Activated CD4-positive, alpha-beta T cell treated with anti-CD3 and anti-CD28 coated beads, Interleukin-2, amount 10 ng/mL, durations not matched to agents 24 days and 14 days (primary cell): ENCODE data around the gene KCNB1. TPM values are rescaled to one million over a fixed set of nuclear protein-coding genes. Genes with fewer than 3 reads are reported as not detected.

Source experiments
- DNase-seq: peaks from one replicate; pipeline ENCODE4 v3.0.0; 2022
- H3K27ac Mint-ChIP-seq: one replicate; pipeline ENCODE4 v1.8.0; 2022; ENCODE audit warnings: mild to moderate bottlenecking, mixed read lengths
- H3K27me3 Mint-ChIP-seq: one replicate; pipeline ENCODE4 v1.8.0; 2022; ENCODE audit warnings: mixed read lengths
- H3K36me3 Mint-ChIP-seq: one replicate; pipeline ENCODE4 v1.8.0; 2022; ENCODE audit warnings: low read depth, mild to moderate bottlenecking, mixed read lengths
- H3K4me1 Mint-ChIP-seq: one replicate; pipeline ENCODE4 v1.8.0; 2021; ENCODE audit warnings: mixed read lengths
- H3K4me3 Mint-ChIP-seq: one replicate; pipeline ENCODE4 v1.8.0; 2022; ENCODE audit warnings: mild to moderate bottlenecking, moderate library complexity, mixed read lengths
- H3K9me3 Mint-ChIP-seq: one replicate; pipeline ENCODE4 v1.8.0; 2021; ENCODE audit warnings: mixed read lengths
- intact Hi-C: fragments of 100-400 bp; cut with micrococcal nuclease; formaldehyde crosslinking; loops from one replicate; pipeline ENCODE4 v1.15.1; 2023
- total RNA-seq: library from RNA; stranded (reverse); gene quantifications from 2 replicates; pipeline ENCODE4 v1.2.3, GENCODE V29; 2022

The KCNB1 gene
- total RNA-seq: 0.07 TPM in 2 replicates

DNA sequence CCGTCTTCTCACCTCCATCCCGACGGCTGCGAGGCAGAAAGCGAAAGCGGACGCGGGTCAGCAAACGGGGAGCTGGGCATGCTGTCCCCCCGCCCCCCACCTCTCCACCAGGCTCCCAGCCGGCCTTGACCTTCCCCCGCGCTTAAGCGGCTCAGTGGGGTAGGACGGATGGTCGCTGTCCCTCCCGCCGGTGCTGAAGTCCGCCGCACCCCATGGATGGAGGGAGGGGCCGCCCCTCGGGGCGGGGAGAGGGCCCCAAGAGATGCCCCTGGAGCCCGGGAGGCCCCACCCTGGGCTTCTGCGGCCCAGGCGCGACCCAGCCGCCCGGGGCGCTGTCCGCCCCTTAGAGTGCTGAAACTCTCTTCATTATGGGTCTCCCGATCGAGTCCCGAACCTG, at the start of gene KCNB1:
TSS of gene KCNB1 (minus strand) at position 48 of the 397 bp plus-strand sequence. CDS start 188 bp downstream, outside the sequence.
- no peak within 1 kb of the TSS for H3K27ac Mint-ChIP-seq
- peaks cover 58% of the 10 kb centered on the region for H3K27me3 Mint-ChIP-seq
- intact Hi-C loops: no loop called here
- DNase-seq: peak; percentile 89
- no peaks in the 10 kb centered on the region for H3K9me3 Mint-ChIP-seq
- peaks cover 9% of the 10 kb centered on the region for H3K4me1 Mint-ChIP-seq
- H3K4me3 Mint-ChIP-seq: no peak within 1 kb of the TSS
- peaks cover 2% of the 10 kb centered on the region for H3K36me3 Mint-ChIP-seq

DNA sequence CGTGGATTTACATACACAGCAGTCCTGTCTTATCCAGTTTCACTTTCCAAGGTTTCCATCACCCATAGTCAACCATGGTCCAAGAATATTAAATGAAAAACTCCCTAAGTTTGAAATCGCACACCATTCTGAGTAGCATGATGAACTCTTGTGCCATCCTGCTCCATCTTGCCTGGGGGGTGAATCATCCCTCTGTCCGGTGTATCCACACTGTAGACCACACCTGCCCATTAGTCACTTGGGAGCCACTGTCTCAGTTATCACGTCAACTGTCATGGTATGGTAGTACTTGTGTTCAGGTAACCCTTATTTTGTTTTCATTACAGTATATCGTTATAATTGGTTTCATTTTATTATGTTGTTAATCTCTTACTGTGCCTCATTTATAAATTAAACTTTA, 47.0 kb upstream of the KCNB1 start:
- Mint-ChIP-seq H3K27ac (no peak overlapping the region), H3K27me3 (peaks cover 11% of the 10 kb centered on the region)
- intact Hi-C loops: no loop called here

DNA sequence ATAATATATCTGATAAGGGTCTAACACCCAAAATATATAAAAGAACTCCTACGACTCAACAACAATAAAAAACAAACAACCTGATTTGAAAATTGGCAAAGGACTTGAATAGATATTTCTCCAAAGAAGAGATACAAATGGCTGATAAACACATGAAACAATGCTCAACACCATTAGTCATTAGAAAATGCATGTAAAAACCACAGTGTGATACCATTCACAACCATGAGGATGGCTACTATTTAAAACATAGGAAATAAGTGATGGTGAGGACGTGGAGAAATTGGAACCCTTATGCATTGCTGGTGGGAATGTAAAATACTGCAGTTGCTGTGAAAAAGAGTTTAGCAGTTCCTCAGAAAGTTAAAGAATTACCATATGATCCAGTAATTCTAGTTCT, 44.1 kb upstream of the KCNB1 start:
- Mint-ChIP-seq H3K9me3 (no peaks in the 10 kb centered on the region), H3K4me1 (no peaks in the 10 kb centered on the region), H3K36me3 (peaks cover 25% of the 10 kb centered on the region), H3K27ac (no peak overlapping the region), H3K27me3 (peaks cover 18% of the 10 kb centered on the region), H3K4me3 (no peak overlapping the region)
- intact Hi-C loops: no loop called here
- DNase-seq: no peak

More for the DNA sequence above, 47.0 kb upstream of the KCNB1 start:
- DNase-seq: no peak
- no peak overlapping the region for H3K4me3 Mint-ChIP-seq
- peaks cover 21% of the 10 kb centered on the region for H3K36me3 Mint-ChIP-seq
- H3K4me1 Mint-ChIP-seq: peaks cover 6% of the 10 kb centered on the region
- H3K9me3 Mint-ChIP-seq: no peaks in the 10 kb centered on the region

DNA sequence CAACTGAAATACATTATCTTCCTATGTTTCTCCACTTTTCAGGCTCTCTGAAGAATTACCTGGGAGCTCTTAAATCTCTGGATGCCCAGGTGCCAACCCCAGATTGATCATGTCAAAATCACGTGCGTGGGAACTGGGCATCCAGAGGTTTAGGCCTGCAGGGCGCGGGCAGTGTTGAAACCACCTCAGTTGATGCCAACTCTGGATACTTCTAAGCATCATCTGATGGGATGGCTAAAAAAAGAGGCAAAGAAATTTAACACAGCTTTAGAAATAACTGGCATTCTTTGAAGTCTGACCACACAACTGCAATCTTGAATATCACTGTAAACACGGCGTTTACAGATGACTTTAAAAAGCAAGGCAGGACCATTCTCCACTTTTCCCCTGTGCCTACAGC, 43.6 kb upstream of the KCNB1 start:
- H3K27me3 Mint-ChIP-seq: peaks cover 17% of the 10 kb centered on the region
- no peaks in the 10 kb centered on the region for H3K9me3 Mint-ChIP-seq
- no peak overlapping the region for H3K27ac Mint-ChIP-seq
- H3K4me3 Mint-ChIP-seq: no peak overlapping the region
- H3K4me1 Mint-ChIP-seq: no peaks in the 10 kb centered on the region
- intact Hi-C loops: no loop called here
- H3K36me3 Mint-ChIP-seq: peaks cover 25% of the 10 kb centered on the region
- DNase-seq: no peak

DNA sequence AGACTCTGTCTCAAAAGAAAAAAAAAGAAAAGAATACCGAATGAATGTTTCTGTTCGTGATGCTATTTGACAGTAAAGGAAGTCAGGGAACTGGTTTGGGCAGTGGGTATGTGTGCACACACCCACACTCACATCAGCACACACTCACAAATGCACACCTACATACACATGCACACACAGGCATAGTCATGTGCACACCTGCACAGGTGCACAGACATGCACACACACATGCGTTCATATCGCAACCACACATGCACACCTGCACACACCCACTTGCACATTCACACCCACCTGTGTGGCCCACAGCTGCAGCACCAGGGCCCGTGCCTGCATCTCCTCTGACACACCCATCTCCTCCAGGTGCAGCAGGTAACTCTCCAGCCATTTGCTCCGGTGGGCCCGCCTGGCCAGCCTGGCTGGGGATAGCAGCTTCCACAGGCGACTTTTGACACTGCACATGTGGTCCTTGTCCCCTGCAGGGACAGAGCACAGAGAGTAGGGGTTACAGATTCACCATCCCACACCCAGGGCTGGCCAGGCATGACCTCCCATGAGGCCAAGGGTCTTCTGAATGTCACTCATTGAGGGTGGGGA, 41.4 kb upstream of the KCNB1 start:
- H3K9me3 Mint-ChIP-seq: no peaks in the 10 kb centered on the region
- peaks cover 15% of the 10 kb centered on the region for H3K27me3 Mint-ChIP-seq
- H3K27ac Mint-ChIP-seq: no peak overlapping the region
- peaks cover 20% of the 10 kb centered on the region for H3K36me3 Mint-ChIP-seq
- no peak for DNase-seq
- H3K4me3 Mint-ChIP-seq: no peak overlapping the region
- intact Hi-C loops: no loop called here
- H3K4me1 Mint-ChIP-seq: peaks cover 3% of the 10 kb centered on the region

DNA sequence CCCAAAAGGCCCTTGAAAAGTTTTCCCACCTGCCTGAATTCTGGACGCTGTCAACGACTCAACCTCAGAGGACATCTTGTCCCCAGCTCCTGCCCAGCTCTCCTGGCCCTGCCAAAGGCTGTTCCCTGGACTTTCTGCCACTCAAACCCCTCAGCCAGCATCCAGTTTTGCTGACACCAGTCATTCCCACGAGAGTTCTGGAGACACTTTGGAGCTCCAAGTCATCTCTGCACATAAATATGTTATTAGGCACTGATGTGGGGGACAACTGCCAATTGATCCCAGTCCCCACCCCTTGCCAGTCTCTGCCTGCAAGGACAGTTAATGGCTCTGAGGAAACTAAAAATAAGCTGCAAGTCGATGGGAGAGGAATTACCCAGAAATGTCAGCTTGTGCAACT, 38.9 kb upstream of the KCNB1 start:
- Mint-ChIP-seq H3K27ac (no peak overlapping the region), H3K27me3 (peaks cover 13% of the 10 kb centered on the region), H3K36me3 (peaks cover 19% of the 10 kb centered on the region), H3K9me3 (no peaks in the 10 kb centered on the region), H3K4me1 (peaks cover 3% of the 10 kb centered on the region), H3K4me3 (no peak overlapping the region)
- no peak for DNase-seq
- intact Hi-C loops: no loop called here

DNA sequence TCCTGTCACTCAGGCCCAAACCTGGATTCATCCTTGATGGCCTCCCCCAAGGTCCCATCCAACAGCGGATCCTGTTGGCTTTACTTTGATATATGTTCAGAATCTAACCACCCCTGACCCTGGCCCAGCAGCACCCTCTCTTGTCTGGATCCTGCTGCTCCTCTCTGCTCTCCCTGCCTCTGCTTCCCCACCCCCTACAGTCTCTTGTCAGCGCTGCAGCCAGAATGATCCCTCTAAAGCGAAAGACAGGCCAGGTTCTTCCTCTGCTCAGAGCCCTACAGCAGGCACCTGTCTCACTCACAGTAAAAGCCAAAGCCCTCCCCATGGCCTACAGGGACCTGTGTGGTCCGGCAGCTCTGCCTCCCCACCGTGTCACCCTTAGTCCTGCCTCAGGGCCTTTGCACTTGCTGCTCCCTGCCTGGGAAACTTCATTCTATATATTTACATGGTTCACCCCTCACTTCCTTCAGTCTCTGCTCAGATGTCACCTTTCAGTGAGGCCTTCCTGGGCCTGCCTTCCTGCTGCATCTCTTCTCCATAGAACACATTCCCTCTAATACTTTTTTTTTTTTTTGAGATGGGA, 37.4 kb upstream of the KCNB1 start:
- H3K4me1 Mint-ChIP-seq: peaks cover 3% of the 10 kb centered on the region
- H3K4me3 Mint-ChIP-seq: no peak overlapping the region
- no peak overlapping the region for H3K27ac Mint-ChIP-seq
- no peaks in the 10 kb centered on the region for H3K9me3 Mint-ChIP-seq
- peaks cover 15% of the 10 kb centered on the region for H3K36me3 Mint-ChIP-seq
- H3K27me3 Mint-ChIP-seq: peaks cover 16% of the 10 kb centered on the region
- no peak for DNase-seq
- intact Hi-C loops: no loop called here

DNA sequence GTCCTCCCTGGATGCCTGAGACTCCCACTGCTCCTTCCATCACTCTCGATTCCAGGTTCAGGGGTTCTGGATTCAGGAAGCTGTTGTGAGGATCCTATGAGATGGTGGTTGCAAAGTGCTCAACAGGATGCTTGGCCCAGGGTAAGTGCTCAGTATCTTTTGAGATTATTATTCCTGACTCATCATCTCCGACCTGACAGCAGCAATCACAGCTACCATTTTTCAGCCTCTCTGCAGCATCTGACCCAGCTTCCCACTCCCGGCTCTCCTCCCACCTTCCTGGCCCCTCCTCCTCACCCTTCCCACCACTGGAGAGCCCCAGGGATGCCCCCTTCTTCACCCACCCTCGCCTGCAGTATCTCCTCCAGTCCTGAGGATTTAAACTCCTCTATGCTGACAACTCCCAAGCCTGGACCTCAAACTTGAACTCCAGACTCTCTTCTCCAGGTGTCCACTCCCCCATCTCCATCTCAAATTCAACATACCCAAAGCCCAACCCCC, 36.8 kb upstream of the KCNB1 start:
- intact Hi-C loops: no loop called here

DNA sequence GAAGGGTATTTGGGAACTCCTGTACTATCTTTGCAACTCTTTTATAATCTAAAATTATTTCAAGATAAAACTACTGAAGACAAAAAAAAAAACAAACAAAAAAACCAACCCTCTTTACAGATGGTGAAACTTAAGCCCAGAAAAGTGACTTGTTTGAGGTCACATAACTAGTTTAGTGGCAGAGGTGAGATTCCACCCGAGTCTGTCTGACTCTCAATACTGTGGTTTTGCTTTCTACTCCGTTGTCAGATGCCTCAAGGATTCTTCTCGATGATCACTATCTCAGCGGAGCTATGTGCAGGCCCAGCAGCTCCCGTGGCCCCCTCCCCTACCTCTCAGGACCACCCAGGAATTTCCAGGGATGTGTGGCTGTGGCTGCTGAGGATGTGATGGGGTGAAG, 36.1 kb upstream of the KCNB1 start:
- Mint-ChIP-seq H3K9me3 (no peaks in the 10 kb centered on the region), H3K27ac (no peak overlapping the region), H3K4me3 (no peak overlapping the region), H3K4me1 (peaks cover 3% of the 10 kb centered on the region), H3K27me3 (peaks cover 20% of the 10 kb centered on the region), H3K36me3 (peaks cover 10% of the 10 kb centered on the region)
- DNase-seq: no peak
- intact Hi-C loops: no loop called here

More for the DNA sequence above, 36.8 kb upstream of the KCNB1 start:
- Mint-ChIP-seq H3K27me3 (peaks cover 20% of the 10 kb centered on the region), H3K27ac (no peak overlapping the region), H3K36me3 (peaks cover 12% of the 10 kb centered on the region), H3K4me3 (no peak overlapping the region), H3K4me1 (peaks cover 3% of the 10 kb centered on the region), H3K9me3 (no peaks in the 10 kb centered on the region)
- no peak for DNase-seq

DNA sequence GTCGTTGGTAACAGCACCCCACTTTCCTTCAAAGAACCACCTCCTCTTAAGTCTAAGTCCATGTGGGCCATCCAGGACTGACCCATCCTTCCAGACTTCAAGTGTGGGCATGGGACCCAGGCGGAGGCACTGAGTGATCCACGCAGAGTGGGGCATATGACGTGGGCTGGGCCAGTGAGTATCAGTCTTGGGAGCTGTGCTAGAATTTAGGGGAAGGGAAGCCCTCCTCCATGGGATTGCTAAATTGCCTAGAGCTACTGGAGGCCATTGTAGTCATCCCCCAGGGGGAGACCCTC, 35.3 kb upstream of the KCNB1 start:
- Mint-ChIP-seq H3K36me3 (peaks cover 6% of the 10 kb centered on the region), H3K27ac (no peak overlapping the region), H3K27me3 (peaks cover 20% of the 10 kb centered on the region)

DNA sequence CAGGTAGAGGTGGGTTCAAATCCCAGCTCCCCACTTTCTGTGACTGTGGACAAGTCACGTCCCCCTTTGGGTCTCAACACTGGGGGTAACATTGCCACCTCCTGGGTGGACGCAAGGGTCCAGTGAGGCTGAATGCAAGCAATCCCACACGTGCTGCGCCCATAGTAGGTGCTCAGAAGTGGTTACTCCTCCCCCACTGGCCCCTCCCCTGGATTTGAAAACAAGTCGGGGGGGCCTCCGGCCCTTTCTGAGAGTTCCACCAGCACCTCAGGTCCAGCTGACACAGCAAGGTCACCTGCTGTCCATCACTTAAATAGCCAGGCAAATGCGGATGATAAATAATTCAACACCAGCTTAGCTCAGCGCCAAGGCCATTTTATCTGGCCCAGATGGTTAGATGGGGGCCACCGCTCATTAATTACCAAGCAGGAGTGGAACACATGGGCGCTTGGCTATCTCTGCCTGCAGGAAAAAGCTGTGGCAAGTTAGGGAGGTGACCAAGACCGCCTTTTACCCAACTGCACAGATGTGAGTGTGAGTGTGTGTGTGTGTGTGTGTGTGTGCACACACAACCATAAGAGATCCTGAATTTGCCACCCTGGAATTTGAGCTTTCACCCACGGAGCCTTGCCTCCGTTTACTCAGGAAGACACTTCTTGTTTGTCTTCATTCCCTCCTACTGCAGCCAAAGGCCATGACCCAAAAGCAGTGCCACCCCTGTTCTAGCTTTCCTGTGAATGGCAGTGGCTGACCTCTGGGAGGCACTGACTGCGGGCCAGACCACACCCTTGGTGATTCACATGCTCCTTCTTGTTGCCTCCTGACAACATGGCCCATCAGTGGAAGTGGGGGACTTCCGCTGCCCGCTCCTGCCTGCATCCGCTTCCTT, 34.7 kb upstream of the KCNB1 start:
- Mint-ChIP-seq H3K27ac (no peak overlapping the region), H3K9me3 (no peaks in the 10 kb centered on the region), H3K36me3 (peaks cover 2% of the 10 kb centered on the region), H3K27me3 (peaks cover 16% of the 10 kb centered on the region), H3K4me3 (no peak overlapping the region), H3K4me1 (peaks cover 3% of the 10 kb centered on the region)
- intact Hi-C loops: no loop called here
- no peak for DNase-seq

More for the DNA sequence above, 35.3 kb upstream of the KCNB1 start:
- Mint-ChIP-seq H3K9me3 (no peaks in the 10 kb centered on the region), H3K4me3 (no peak overlapping the region), H3K4me1 (peaks cover 3% of the 10 kb centered on the region)
- no peak for DNase-seq
- intact Hi-C loops: no loop called here

DNA sequence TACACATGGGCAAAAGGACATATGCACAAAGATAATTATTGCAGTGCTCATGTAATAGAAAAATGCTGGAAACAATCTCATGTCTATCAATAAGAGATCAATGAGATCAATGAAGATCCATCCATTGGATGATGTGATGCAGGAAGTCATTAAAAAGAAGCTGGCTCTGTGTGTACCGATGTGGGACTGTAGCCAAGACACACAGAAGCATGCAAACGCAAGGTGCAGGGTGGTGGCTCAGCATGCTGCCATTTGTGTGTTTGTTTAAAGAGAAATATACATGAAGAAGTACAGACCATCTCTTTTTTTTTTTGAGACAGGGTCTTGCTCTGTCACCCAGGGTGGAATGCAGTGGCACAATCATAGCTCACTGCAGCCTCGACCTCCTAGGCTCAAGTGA, 33.1 kb upstream of the KCNB1 start:
- DNase-seq: no peak
- intact Hi-C loops: no loop called here
- H3K9me3 Mint-ChIP-seq: no peaks in the 10 kb centered on the region
- H3K27me3 Mint-ChIP-seq: peaks cover 16% of the 10 kb centered on the region
- peaks cover 3% of the 10 kb centered on the region for H3K4me1 Mint-ChIP-seq
- H3K36me3 Mint-ChIP-seq: peaks cover 5% of the 10 kb centered on the region
- H3K4me3 Mint-ChIP-seq: no peak overlapping the region
- H3K27ac Mint-ChIP-seq: no peak overlapping the region

DNA sequence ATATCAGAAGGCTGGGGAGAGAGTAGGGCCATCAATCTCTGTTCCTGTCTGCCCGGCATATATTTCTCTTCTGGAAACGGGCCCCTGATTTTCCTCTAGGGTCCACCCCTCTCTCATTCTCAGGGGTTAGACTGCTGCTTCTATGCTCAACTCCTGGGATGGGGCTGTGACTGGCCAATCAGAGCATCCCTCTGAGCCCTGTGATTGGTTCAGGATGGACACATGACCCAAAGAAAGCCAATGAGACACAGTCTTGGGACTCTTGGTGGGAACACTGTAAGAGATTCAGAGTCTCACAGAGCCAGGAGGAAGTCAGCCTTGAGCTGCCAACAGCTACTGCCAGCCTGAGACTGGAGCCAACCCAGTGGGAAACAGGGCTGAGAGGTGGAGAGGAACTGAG, 31.0 kb upstream of the KCNB1 start:
- intact Hi-C loops: no loop called here
- no peak for DNase-seq
- no peak overlapping the region for H3K4me3 Mint-ChIP-seq
- no peak overlapping the region for H3K27ac Mint-ChIP-seq
- peaks cover 12% of the 10 kb centered on the region for H3K36me3 Mint-ChIP-seq
- H3K27me3 Mint-ChIP-seq: peaks cover 24% of the 10 kb centered on the region
- H3K9me3 Mint-ChIP-seq: no peaks in the 10 kb centered on the region
- peaks cover 3% of the 10 kb centered on the region for H3K4me1 Mint-ChIP-seq

DNA sequence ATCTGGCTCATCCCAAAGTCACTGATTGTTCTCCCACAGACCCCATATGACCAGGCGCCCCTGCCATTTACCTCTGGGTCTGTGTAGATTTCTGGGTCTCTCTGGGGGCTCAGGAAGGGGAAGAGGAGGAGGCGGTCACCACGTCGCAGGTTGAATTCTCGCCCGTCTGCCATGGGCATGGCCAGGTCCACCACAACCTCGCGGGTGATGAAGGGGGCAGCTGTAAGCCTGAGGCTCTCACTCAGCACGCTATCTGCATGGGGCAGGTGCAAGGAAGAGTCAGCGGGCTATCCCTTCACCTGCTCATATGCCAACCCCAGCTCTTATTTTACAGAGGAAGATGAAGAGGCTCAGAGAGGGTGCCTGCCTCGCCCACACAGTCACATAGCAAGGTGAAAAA, 30.5 kb upstream of the KCNB1 start:
- no peak for DNase-seq
- peaks cover 5% of the 10 kb centered on the region for H3K4me1 Mint-ChIP-seq
- H3K4me3 Mint-ChIP-seq: no peak overlapping the region
- peaks cover 26% of the 10 kb centered on the region for H3K27me3 Mint-ChIP-seq
- H3K9me3 Mint-ChIP-seq: no peaks in the 10 kb centered on the region
- no peak overlapping the region for H3K27ac Mint-ChIP-seq
- intact Hi-C loops: no loop called here
- peaks cover 13% of the 10 kb centered on the region for H3K36me3 Mint-ChIP-seq
